ENCODE results near the gene WDR77.

WDR77 gene

DNA sequence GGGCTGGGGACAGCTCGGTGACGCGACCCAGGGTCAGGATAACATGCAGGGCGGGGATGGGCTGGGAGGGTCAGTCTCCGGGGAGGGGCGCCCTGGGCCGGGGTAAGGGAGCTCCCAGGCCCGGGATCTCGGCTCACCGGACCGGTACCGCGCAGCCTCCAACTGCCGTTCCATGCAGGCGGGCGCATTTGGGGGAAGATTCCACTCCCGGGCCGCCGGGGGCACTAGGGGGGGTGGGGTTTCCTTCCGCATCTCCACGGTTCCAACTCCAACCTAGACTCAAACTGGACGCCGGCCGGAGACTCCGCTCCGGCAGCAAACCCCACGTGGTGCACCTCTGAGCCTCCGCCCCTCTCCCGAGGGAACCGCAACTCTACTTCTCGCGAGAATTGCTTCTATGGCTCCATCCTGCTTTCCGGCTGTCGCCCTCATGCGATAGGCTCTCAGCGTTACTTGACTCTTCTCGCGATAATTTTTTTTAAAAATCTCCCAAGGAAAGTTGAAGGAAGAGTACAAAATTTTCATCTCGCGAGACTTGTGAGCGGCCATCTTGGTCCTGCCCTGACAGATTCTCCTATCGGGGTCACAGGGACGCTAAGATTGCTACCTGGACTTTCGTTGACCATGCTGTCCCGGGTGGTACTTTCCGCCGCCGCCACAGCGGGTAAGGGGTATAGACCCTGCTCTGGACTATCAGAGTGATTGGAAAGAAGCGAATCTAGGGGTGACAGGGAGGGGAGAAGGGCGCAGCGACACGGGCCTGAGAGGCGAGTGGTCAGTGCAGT, at the start of gene WDR77, which contains the start of gene ATP5PB:
Gene WDR77, minus strand, starts transcription at position 339 of the 785 bp plus-strand sequence. Its CDS starts 87 bp downstream, at position 252.
Gene ATP5PB, plus strand, starts transcription at position 547 of the 785 bp plus-strand sequence. Its CDS starts 78 bp downstream, at position 625.
- Histone ChIP-seq H3K27me3 (ENCODE audit: low read depth, low read length) (no peaks in the 10 kb centered on the region), H3K9me3 (ENCODE audit: control insufficient read depth in 1 of 2, low read length in 2 of 2) (no peaks in the 10 kb centered on the region), H3K27ac (ENCODE audit: low read length) (peak within 1 kb of the TSS; percentile 98), H3K4me1 (ENCODE audit: control insufficient read depth in 1 of 2, insufficient read depth in 2 of 2, low read length in 2 of 2) (peaks cover 10 to 47% of the 10 kb centered on the region in 2 donors), H3K4me3 (ENCODE audit: low read depth in 1 of 2, low read length in 2 of 2) (peak within 1 kb of the TSS; percentile 98 to 99), H3K36me3 (ENCODE audit: control insufficient read depth in 1 of 2, insufficient read depth in 2 of 2, low read length in 2 of 2) (peaks cover 14 to 16% of the 10 kb centered on the region in 2 donors)

DNA sequence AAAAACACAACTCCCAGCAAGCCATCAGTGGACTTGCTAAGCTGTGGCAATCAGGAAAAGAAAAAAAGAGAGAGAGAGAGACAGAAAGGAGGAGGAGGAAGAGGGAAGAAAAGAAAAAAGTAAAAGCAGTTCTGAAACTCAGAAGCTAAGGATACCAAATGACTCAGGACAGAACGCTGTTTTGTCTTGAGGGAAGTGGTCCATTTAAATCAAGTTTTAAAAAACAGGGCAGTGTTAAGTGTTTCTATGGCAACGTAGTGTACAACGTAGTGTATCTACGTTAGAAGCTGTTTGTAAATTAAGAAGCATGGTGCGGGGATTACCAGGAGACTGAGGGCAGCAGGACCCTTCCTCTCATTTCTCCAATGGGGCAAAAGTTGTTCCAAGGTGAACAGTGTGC, 48.5 kb upstream of the WDR77 start:
- Histone ChIP-seq H3K27me3 (ENCODE audit: low read depth, low read length) (no peaks in the 10 kb centered on the region), H3K4me3 (ENCODE audit: low read depth in 1 of 2, low read length in 2 of 2) (no peak overlapping the region), H3K36me3 (ENCODE audit: control insufficient read depth in 1 of 2, insufficient read depth in 2 of 2, low read length in 2 of 2) (no peaks in the 10 kb centered on the region), H3K9me3 (ENCODE audit: control insufficient read depth in 1 of 2, low read length in 2 of 2) (no peaks in the 10 kb centered on the region), H3K4me1 (ENCODE audit: control insufficient read depth in 1 of 2, insufficient read depth in 2 of 2, low read length in 2 of 2) (no peaks in the 10 kb centered on the region), H3K27ac (ENCODE audit: low read length) (no peak overlapping the region)

- H3K4me1 ChIP-seq (ENCODE audit: control insufficient read depth in 1 of 2, insufficient read depth in 2 of 2, low read length in 2 of 2): no peaks in the 10 kb centered on the region
- no peaks in the 10 kb centered on the region for H3K9me3 ChIP-seq (ENCODE audit: control insufficient read depth in 1 of 2, low read length in 2 of 2)
- H3K36me3 ChIP-seq (ENCODE audit: control insufficient read depth in 1 of 2, insufficient read depth in 2 of 2, low read length in 2 of 2): no peaks in the 10 kb centered on the region
- no peaks in the 10 kb centered on the region for H3K27me3 ChIP-seq (ENCODE audit: low read depth, low read length)
- no peak overlapping the region for H3K27ac ChIP-seq (ENCODE audit: low read length)
- H3K4me3 ChIP-seq (ENCODE audit: low read depth in 1 of 2, low read length in 2 of 2): no peak overlapping the region
These were observed 47.3 kb upstream of the WDR77 start for GRCh38 chr1:111496398-111496797.

GRCh38 chr1:111491070-111491469, 42.0 kb upstream of the WDR77 start:
- H3K9me3 ChIP-seq (ENCODE audit: control insufficient read depth in 1 of 2, low read length in 2 of 2): no peaks in the 10 kb centered on the region
- no peaks in the 10 kb centered on the region for H3K27me3 ChIP-seq (ENCODE audit: low read depth, low read length)
- no peaks in the 10 kb centered on the region for H3K36me3 ChIP-seq (ENCODE audit: control insufficient read depth in 1 of 2, insufficient read depth in 2 of 2, low read length in 2 of 2)
- H3K4me3 ChIP-seq (ENCODE audit: low read depth in 1 of 2, low read length in 2 of 2): no peak overlapping the region
- no peaks in the 10 kb centered on the region for H3K4me1 ChIP-seq (ENCODE audit: control insufficient read depth in 1 of 2, insufficient read depth in 2 of 2, low read length in 2 of 2)
- peak overlapping the region; percentile 26 for H3K27ac ChIP-seq (ENCODE audit: low read length)

- peak overlapping the region; percentile 26 for H3K27ac ChIP-seq (ENCODE audit: low read length)
These were observed 41.2 kb upstream of the WDR77 start for GRCh38 chr1:111490220-111490619.

DNA sequence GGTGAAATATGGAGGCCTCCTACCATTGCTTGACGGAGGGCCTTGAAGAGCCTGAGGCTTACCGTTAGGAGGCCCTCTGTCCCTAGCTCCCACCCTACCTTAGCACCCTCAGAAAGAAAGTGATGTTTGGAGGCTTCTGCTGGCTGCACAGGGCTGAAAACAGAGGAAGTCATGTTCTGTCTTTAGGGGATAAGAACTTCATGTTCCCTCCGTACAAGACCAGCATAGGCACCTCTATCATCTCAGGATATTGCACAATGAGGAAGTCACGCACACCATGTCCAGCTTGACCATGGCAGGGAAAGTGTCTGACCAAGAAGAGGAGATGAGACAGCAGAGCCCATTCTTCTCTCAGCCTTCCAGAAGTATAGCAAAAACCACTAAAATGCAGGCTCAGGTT, 40.5 kb upstream of the WDR77 start:
- peak overlapping the region; percentile 71 for H3K27ac ChIP-seq (ENCODE audit: low read length)
- no peaks in the 10 kb centered on the region for H3K36me3 ChIP-seq (ENCODE audit: control insufficient read depth in 1 of 2, insufficient read depth in 2 of 2, low read length in 2 of 2)
- H3K4me3 ChIP-seq (ENCODE audit: low read depth in 1 of 2, low read length in 2 of 2): no peak overlapping the region
- no peaks in the 10 kb centered on the region for H3K9me3 ChIP-seq (ENCODE audit: control insufficient read depth in 1 of 2, low read length in 2 of 2)
- H3K27me3 ChIP-seq (ENCODE audit: low read depth, low read length): no peaks in the 10 kb centered on the region
- no peaks in the 10 kb centered on the region for H3K4me1 ChIP-seq (ENCODE audit: control insufficient read depth in 1 of 2, insufficient read depth in 2 of 2, low read length in 2 of 2)

More at GRCh38 chr1:111490220-111490619, 41.2 kb upstream of the WDR77 start:
- Histone ChIP-seq H3K4me3 (ENCODE audit: low read depth in 1 of 2, low read length in 2 of 2) (no peak overlapping the region), H3K36me3 (ENCODE audit: control insufficient read depth in 1 of 2, insufficient read depth in 2 of 2, low read length in 2 of 2) (no peaks in the 10 kb centered on the region), H3K9me3 (ENCODE audit: control insufficient read depth in 1 of 2, low read length in 2 of 2) (no peaks in the 10 kb centered on the region), H3K27me3 (ENCODE audit: low read depth, low read length) (no peaks in the 10 kb centered on the region), H3K4me1 (ENCODE audit: control insufficient read depth in 1 of 2, insufficient read depth in 2 of 2, low read length in 2 of 2) (no peaks in the 10 kb centered on the region)

DNA sequence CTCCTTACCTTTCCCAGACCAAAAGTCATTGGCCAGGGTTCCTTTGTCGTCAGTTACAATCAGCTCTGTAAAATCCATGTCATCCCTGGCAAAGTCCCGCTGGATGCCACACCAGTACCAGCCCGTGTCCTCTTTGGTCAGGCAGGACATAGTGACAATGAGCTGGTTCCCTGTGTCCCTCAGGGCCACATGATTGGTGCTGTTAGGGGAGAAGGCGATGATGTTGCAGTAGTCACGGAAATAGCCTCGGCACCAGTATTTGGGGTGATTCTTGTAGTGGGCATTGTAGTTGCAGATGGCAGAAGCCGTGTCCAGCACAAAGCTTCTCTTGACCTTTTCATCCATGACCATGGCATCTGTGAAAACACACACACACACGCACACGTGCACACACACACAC, 39.6 kb upstream of the WDR77 start:
- Histone ChIP-seq H3K9me3 (ENCODE audit: control insufficient read depth in 1 of 2, low read length in 2 of 2) (no peaks in the 10 kb centered on the region), H3K27me3 (ENCODE audit: low read depth, low read length) (no peaks in the 10 kb centered on the region), H3K4me3 (ENCODE audit: low read depth in 1 of 2, low read length in 2 of 2) (no peak overlapping the region), H3K4me1 (ENCODE audit: control insufficient read depth in 1 of 2, insufficient read depth in 2 of 2, low read length in 2 of 2) (no peaks in the 10 kb centered on the region), H3K27ac (ENCODE audit: low read length) (peak overlapping the region; percentile 71), H3K36me3 (ENCODE audit: control insufficient read depth in 1 of 2, insufficient read depth in 2 of 2, low read length in 2 of 2) (no peaks in the 10 kb centered on the region)

- Histone ChIP-seq H3K27me3 (ENCODE audit: low read depth, low read length) (no peaks in the 10 kb centered on the region), H3K36me3 (ENCODE audit: control insufficient read depth in 1 of 2, insufficient read depth in 2 of 2, low read length in 2 of 2) (no peaks in the 10 kb centered on the region), H3K4me1 (ENCODE audit: control insufficient read depth in 1 of 2, insufficient read depth in 2 of 2, low read length in 2 of 2) (no peaks in the 10 kb centered on the region), H3K27ac (ENCODE audit: low read length) (no peak overlapping the region), H3K9me3 (ENCODE audit: control insufficient read depth in 1 of 2, low read length in 2 of 2) (no peaks in the 10 kb centered on the region), H3K4me3 (ENCODE audit: low read depth in 1 of 2, low read length in 2 of 2) (no peak overlapping the region)
These were observed 38.1 kb upstream of the WDR77 start for GRCh38 chr1:111487133-111487532.

DNA sequence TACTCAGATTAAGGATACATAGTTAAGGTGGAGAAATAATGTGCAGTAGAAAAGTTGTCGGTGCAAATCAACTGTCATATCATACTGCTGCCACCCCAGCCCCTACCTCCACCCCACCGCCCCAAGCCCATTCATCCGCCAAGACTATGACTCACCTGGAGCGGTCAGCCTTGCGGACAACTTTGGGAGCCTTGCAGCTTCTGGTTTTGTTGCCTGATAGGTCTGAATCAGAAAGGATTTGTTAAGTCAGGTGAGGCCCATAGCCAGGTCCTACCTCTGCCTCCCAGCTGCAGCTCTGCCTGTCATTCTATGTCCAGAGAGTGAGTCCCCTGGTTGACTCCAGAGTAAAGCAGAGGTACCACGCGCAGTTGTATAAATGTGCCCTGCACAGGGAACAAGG, 37.4 kb upstream of the WDR77 start:
- no peak overlapping the region for H3K27ac ChIP-seq (ENCODE audit: low read length)
- H3K4me3 ChIP-seq (ENCODE audit: low read depth in 1 of 2, low read length in 2 of 2): no peak overlapping the region
- peaks cover 0 to 5% of the 10 kb centered on the region in 2 donors for H3K4me1 ChIP-seq (ENCODE audit: control insufficient read depth in 1 of 2, insufficient read depth in 2 of 2, low read length in 2 of 2)
- no peaks in the 10 kb centered on the region for H3K27me3 ChIP-seq (ENCODE audit: low read depth, low read length)
- H3K36me3 ChIP-seq (ENCODE audit: control insufficient read depth in 1 of 2, insufficient read depth in 2 of 2, low read length in 2 of 2): no peaks in the 10 kb centered on the region
- no peaks in the 10 kb centered on the region for H3K9me3 ChIP-seq (ENCODE audit: control insufficient read depth in 1 of 2, low read length in 2 of 2)

DNA sequence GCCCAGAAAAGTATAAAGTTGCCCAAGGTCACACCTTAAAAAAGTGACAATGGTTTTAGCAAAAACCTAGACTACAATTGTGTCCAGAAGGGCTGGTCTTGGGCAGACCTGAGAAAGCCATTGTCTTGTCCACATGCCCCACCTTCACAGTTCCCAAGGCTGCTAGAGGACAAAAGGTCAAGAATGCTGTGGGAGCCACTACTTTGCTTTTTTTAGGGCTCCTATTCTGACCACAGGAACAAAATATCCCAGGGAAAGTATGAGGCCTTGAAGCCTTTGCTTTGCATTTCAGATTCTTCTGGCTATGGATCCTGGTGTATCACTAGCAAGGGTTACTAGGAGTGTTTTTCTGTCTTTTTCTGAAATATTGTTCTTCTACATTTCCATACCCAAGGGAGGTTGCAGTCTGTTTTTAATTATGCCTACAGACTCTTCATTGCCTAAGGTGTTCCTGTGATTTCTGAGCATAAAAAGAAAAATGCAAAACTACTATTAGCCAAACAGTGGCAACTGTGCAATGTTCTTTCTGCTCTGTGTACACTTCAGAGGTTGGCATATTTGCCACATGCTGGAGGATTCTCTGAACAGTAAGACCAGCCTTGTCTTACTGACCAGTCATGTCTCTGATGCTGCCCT, 35.5 kb upstream of the WDR77 start:
- Histone ChIP-seq H3K4me3 (ENCODE audit: low read depth in 1 of 2, low read length in 2 of 2) (no peak overlapping the region), H3K4me1 (ENCODE audit: control insufficient read depth in 1 of 2, insufficient read depth in 2 of 2, low read length in 2 of 2) (peaks cover 0 to 5% of the 10 kb centered on the region in 2 donors), H3K27me3 (ENCODE audit: low read depth, low read length) (no peaks in the 10 kb centered on the region), H3K36me3 (ENCODE audit: control insufficient read depth in 1 of 2, insufficient read depth in 2 of 2, low read length in 2 of 2) (no peaks in the 10 kb centered on the region), H3K27ac (ENCODE audit: low read length) (no peak overlapping the region), H3K9me3 (ENCODE audit: control insufficient read depth in 1 of 2, low read length in 2 of 2) (no peaks in the 10 kb centered on the region)

DNA sequence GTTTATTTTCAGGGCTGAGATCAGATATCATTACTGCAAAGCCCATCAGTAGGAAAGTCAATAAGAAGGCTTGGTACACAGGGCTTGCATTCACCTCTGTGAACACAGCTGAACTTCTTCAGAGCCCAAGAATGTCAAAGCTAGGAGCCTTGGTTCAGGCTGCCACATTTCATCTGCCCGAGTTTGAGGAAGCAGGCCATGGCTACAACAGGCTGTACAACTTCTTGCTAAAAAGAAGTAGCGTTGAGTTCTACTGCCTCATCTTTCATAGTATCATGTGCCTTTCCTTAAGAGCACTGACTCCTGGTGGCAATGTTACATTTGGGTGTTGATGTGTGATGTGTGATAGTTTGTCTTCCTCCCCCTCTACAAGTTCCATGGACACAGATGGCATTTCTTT, 34.8 kb upstream of the WDR77 start:
- Histone ChIP-seq H3K4me3 (ENCODE audit: low read depth in 1 of 2, low read length in 2 of 2) (no peak overlapping the region), H3K36me3 (ENCODE audit: control insufficient read depth in 1 of 2, insufficient read depth in 2 of 2, low read length in 2 of 2) (no peaks in the 10 kb centered on the region), H3K27me3 (ENCODE audit: low read depth, low read length) (no peaks in the 10 kb centered on the region), H3K4me1 (ENCODE audit: control insufficient read depth in 1 of 2, insufficient read depth in 2 of 2, low read length in 2 of 2) (peaks cover 0 to 5% of the 10 kb centered on the region in 2 donors), H3K27ac (ENCODE audit: low read length) (no peak overlapping the region), H3K9me3 (ENCODE audit: control insufficient read depth in 1 of 2, low read length in 2 of 2) (no peaks in the 10 kb centered on the region)

Data from muscle layer of duodenum (tissue), 2 donors.